HEK293T (cell line): ENCODE results near the gene MT2A.

Source experiments
- CTCF ChIA-PET: fragments of 350-600 bp; formaldehyde crosslinking; extraction: SDS; loops from one replicate; lab custom pipeline; 2021; ENCODE audit warnings: antibody characterized with exemption, inconsistent platforms; lab: Yijun Ruan, JAX
- POLR2A ChIA-PET: fragments of 350-600 bp; formaldehyde crosslinking; extraction: SDS; loops from one replicate; lab custom pipeline; 2020; ENCODE audit warnings: antibody characterized with exemption, inconsistent platforms; lab: Yijun Ruan, JAX
- DNase-seq: peaks from one replicate; pipeline ENCODE4 v3.0.0; 2012; ENCODE audit warnings: mixed read lengths; ENCODE audit errors: extremely low spot score
- ARNT ChIP-seq: fragments of 450-650 bp; IDR thresholded peaks from 2 replicates; pipeline ENCODE4 v1.6.1; 2017; ENCODE audit warnings: mild to moderate bottlenecking
- BHLHE40 ChIP-seq: fragments of 450-650 bp; IDR thresholded peaks from 2 replicates; pipeline ENCODE4 v1.6.1; 2016; ENCODE audit warnings: mild to moderate bottlenecking, moderate library complexity, borderline replicate concordance
- CTBP1 ChIP-seq: fragments of 450-650 bp; IDR thresholded peaks from 2 replicates; pipeline ENCODE4 v1.6.1; 2016; ENCODE audit warnings: borderline replicate concordance
- ELF4 ChIP-seq: fragments of 450-650 bp; IDR thresholded peaks from 2 replicates; pipeline ENCODE4 v1.6.1; 2017; ENCODE audit warnings: antibody characterized with exemption
- FOXA1 ChIP-seq: fragments of 450-650 bp; IDR thresholded peaks from 2 replicates; pipeline ENCODE4 v1.6.1; 2016; ENCODE audit warnings: mild to moderate bottlenecking
- FOXK2 ChIP-seq: fragments of 450-650 bp; IDR thresholded peaks from 2 replicates; pipeline ENCODE4 v1.6.1; 2016; ENCODE audit warnings: mild to moderate bottlenecking
- FOXM1 ChIP-seq: fragments of 450-650 bp; IDR thresholded peaks from 2 replicates; pipeline ENCODE4 v1.6.1; 2017; ENCODE audit warnings: mild to moderate bottlenecking, borderline replicate concordance
- HDGF ChIP-seq: fragments of 450-650 bp; IDR thresholded peaks from 2 replicates; pipeline ENCODE4 v1.6.1; 2017; ENCODE audit warnings: antibody characterized with exemption, borderline replicate concordance
- L3MBTL2 ChIP-seq: fragments of 450-650 bp; conservative IDR thresholded peaks from 2 replicates; pipeline ENCODE4 v1.6.1; 2016; ENCODE audit warnings: mild to moderate bottlenecking
- LEF1 ChIP-seq: fragments of 450-650 bp; IDR thresholded peaks from 2 replicates; pipeline ENCODE4 v1.6.1; 2017; ENCODE audit warnings: mild to moderate bottlenecking, borderline replicate concordance
- NFRKB ChIP-seq: fragments of 450-650 bp; IDR thresholded peaks from 2 replicates; pipeline ENCODE4 v1.6.1; 2016; ENCODE audit warnings: mild to moderate bottlenecking, moderate library complexity
- SP1 ChIP-seq: fragments of 450-650 bp; IDR thresholded peaks from 2 replicates; pipeline ENCODE4 v1.6.1; 2017
- SUZ12 ChIP-seq: fragments of 450-650 bp; IDR thresholded peaks from 2 replicates; pipeline ENCODE4 v1.6.1; 2016; ENCODE audit warnings: mild to moderate bottlenecking
- TARDBP ChIP-seq: fragments of 450-650 bp; IDR thresholded peaks from 2 replicates; pipeline ENCODE4 v1.6.1; 2016
- ZNF384 ChIP-seq: fragments of 450-650 bp; IDR thresholded peaks from 2 replicates; pipeline ENCODE4 v1.6.1; 2016
- TF ChIP-seq, protein P1 (sequence below): fragments of 450-650 bp; IDR thresholded peaks from 2 replicates; pipeline ENCODE4 v1.6.1; 2016

The MT2A gene

DNA sequence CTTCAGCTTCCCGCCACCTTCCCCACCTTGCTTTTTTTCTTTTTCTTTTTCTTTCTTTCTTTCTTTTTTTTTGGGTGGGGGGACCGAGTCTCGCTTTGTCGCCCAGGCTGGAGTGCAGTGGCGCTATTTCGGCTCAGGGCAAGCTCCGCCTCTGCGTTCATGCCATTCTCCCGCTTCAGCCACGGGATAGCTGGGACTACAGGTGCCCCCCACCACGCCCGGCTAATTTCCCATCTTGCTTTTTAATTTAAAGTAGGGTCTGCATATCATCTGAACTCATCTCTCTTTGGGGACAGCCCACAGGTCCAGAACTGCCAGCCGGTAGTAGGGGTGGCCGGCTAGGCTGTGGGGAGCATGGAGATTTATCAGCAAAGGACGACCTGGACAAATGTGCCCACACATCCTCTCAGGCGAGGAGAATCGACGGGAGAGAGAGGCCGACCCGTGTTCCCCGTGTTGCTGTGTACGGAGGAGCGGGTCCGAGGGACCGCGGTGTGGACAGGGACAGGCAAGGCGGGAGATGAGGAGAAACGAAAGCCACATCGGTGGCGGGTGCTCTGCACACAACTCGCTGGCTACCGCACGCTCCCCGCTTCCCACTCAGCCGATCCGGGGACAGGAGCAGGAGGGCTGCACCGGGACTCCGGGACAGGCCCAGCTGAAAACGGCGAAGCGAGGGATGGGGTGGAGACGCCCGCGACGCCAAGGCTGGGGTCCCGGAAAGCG is 26.5 kb downstream of the MT2A start:
- ChIA-PET POLR2A (interaction anchor here (1.1 kb wide), 1 partner anchor 27 kb away, joined by 3 read pairs; the partner anchor contains the start of gene MT2A), CTCF (no interaction called here)
- no peak for DNase-seq
- TF ChIP-seq NFRKB: no peak
- no peak for TF ChIP-seq L3MBTL2
- TF ChIP-seq ELF4: no peak
- no peak for TF ChIP-seq TARDBP
- no peak for TF ChIP-seq FOXA1
- no peak for TF ChIP-seq CTBP1
- no peak for TF ChIP-seq LEF1
- TF ChIP-seq SP1: no peak

DNA sequence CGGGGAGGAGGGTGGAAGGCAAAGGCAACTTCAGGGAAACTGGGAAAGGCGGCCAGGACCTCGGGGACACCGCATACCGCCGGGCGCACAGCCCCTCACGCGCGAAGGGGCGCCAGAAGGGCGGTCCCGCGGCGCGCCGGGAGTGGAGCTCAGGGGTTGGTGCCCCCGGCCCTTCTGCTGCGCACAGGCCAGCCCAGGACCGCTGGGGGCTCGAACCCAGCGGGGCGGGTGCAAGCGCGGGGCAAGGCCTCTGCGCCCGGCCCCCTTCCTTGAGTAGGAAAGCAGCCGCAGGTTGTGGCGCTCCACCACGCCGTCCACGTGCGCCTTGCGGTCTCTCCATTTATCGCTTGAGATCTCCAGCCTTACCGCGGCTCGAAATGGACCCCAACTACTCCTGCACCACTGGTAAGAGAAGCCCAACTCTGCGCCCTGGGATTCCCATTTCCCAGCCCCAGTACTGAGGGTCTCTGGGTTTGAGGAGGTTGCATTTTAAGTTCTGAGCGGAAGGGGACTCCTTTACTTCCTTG is 27.1 kb downstream of the MT2A start:
- DNase-seq: no peak
- POLR2A ChIA-PET: no interaction called here
- TF ChIP-seq BHLHE40: no peak
- TF ChIP-seq LEF1: no peak
- no peak for TF ChIP-seq SUZ12
- TF ChIP-seq HDGF: no peak
- TF ChIP-seq L3MBTL2: no peak
- no peak for TF ChIP-seq TARDBP
- no peak for TF ChIP-seq FOXK2
- TF ChIP-seq FOXA1: no peak
- TF ChIP-seq ARNT: no peak
- TF ChIP-seq SP1: no peak
- TF ChIP-seq, protein P1, sequence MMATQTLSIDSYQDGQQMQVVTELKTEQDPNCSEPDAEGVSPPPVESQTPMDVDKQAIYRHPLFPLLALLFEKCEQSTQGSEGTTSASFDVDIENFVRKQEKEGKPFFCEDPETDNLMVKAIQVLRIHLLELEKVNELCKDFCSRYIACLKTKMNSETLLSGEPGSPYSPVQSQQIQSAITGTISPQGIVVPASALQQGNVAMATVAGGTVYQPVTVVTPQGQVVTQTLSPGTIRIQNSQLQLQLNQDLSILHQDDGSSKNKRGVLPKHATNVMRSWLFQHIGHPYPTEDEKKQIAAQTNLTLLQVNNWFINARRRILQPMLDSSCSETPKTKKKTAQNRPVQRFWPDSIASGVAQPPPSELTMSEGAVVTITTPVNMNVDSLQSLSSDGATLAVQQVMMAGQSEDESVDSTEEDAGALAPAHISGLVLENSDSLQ: no peak
- no peak for TF ChIP-seq NFRKB
- no peak for TF ChIP-seq FOXM1
- TF ChIP-seq ELF4: no peak
- CTCF ChIA-PET: no interaction called here

DNA sequence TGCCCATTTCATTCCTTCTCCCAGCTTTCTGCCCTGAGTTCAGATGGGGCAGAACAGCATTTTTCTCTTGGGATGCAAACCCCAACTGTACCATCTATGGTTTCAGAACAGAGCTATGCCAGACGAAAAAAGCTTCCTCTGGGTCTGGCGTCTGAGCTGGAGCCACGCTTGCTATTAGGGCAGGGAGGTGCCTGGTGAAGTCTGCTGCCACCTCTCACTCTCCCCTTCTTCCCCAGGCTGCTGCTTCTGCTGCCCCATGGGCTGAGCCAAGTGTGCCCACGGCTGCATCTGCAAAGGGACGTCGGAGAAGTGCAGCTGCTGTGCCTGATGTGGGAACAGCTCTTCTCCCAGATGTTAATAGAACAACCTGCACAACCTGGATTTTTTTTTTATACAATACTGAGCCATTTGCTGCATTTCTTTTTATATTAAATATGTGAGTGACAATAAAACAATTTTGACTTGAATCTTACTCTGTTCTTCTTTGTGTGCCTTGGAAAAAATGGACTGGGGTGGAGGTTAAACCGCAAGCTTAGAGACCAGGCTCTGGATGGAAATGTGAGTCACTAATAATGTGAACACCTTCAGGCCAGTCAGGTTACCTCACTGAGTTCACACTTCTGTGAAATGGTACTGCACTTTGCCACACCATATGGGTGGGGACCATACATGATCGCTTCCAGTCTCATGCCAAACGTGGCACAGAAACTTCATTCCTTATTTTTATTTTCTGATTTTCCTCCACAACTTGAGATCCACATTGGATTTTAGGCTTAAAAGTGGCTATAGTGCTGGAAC is 28.4 kb downstream of the MT2A start:
- DNase-seq: no peak
- ChIA-PET POLR2A (no interaction called here), CTCF (interaction anchor here (0.6 kb wide), 1 partner anchor 932 kb away, joined by 3 read pairs; no protein-coding TSS in a partner anchor)
- no peak for TF ChIP-seq FOXM1
- no peak for TF ChIP-seq ZNF384

DNA sequence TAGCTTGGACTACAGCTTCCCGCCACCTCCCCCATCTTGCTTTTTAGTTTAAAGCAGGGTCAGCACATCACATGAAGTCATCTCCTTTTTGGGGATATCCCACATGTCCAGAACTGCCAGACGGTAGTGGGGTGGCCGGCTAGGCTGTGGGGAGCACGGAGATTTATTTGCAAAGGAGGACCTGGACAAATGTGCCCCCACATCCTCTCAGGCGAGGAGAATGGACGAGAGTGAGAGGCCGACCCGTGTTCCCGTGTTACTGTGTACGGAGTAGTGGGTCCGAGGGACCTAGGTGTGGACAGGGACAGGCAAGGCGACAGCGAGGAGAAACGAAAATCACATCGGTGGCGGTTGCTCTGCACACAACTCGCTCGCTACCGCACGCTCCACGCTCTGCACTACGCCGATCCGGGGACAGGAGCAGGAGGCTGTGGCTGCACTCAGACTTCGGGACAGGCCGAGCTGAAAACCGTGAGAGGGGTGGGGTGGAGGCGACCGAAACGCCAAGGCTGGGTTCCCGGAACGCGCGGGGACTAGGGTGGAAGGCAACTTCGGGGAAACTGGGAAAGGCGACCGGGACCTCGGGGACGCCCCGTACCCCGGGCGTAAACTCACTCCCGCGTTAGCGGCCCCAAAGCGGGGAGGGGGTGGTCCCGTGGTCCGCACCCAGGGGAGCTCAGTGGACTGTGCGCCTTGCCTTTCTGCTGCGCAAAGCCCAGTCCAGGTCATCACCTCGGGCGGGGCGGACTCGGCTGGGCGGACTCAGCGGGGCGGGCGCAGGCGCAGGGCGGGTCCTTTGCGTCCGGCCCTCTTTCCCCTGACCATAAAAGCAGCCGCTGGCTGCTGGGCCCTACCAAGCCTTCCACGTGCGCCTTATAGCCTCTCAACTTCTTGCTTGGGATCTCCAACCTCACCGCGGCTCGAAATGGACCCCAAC is 29.7 kb downstream of the MT2A start, which contains the start of gene MT1A:
MT1A (plus strand) TSS at position 853 of the 937 bp plus-strand sequence; CDS start at position 926, 73 bp downstream.
- ChIA-PET CTCF (no interaction called here), POLR2A (no interaction called here)
- DNase-seq: no peak
- TF ChIP-seq ELF4 (no peak), CTBP1 (no peak), FOXM1 (no peak), NFRKB (no peak), SUZ12 (no peak), SP1 (no peak), HDGF (no peak), BHLHE40 (no peak), FOXK2 (no peak), LEF1 (no peak), ZNF384 (no peak), L3MBTL2 (no peak), ARNT (no peak), TARDBP (no peak), FOXA1 (no peak)
- TF ChIP-seq, protein P1: no peak

DNA sequence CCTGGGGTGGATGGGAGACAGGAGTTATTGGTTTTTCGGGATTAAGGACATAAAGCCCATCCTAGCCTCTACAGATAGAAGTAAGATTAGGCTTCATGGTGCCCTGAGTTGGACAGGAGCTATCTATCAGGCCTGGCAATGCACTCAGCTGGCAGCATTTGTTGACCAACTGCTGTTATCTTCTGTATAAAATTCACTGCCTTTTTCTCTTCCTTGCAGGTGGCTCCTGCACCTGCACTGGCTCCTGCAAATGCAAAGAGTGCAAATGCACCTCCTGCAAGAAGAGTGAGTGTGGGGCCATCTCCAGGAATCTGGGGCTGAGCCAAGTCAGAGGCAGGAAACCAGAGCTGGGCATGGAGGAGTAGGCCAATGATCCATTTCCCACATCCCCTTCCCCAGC is 30.7 kb downstream of the MT2A start:
- TF ChIP-seq SP1 (no peak), SUZ12 (no peak), CTBP1 (no peak), L3MBTL2 (no peak)
- DNase-seq: no peak
- ChIA-PET POLR2A (no interaction called here), CTCF (no interaction called here)

DNA sequence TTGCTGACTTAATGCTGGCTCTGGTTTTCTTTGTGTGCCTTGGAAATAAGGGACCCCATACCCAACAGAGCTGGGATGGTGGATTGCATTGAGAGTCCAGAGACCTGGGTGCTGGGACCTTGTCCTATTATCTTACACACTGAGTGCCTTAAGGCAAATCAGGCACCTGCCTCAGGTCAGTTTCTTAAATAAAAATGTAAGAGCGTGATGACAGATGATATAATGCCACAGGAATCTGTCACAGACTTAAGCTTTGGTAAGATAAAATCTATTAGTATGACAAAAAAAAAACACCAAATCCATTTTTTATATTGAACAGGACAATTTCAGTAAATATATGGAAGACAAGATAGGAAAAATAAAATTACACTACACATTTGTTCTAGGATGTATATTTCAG is 31.7 kb downstream of the MT2A start:
- no peak for DNase-seq
- ChIA-PET CTCF (no interaction called here), POLR2A (no interaction called here)
- TF ChIP-seq, protein P1: no peak
- no peak for TF ChIP-seq NFRKB
- TF ChIP-seq SP1: no peak
- no peak for TF ChIP-seq CTBP1
- no peak for TF ChIP-seq HDGF
- no peak for TF ChIP-seq BHLHE40
- no peak for TF ChIP-seq ARNT
- no peak for TF ChIP-seq ELF4
- no peak for TF ChIP-seq FOXM1
- TF ChIP-seq SUZ12: no peak
- no peak for TF ChIP-seq FOXK2
- TF ChIP-seq TARDBP: no peak
- no peak for TF ChIP-seq ZNF384
- no peak for TF ChIP-seq L3MBTL2
- no peak for TF ChIP-seq FOXA1
- no peak for TF ChIP-seq LEF1
